Dedifferentiated amniotic fluid mesenchymal stem cell (primary cell): Measurements from ENCODE around the gene CORO2B.
"Not testable (repeated sequence)": the region's sequence is repeated elsewhere in the genome, so short reads cannot be mapped to it uniquely, and the experiment has no call there.

Experiments
- DNase-seq: peaks from one replicate; pipeline ENCODE4 v3.0.0-alpha.2; 2016; ENCODE audit errors: extremely low spot score

The CORO2B gene

DNA sequence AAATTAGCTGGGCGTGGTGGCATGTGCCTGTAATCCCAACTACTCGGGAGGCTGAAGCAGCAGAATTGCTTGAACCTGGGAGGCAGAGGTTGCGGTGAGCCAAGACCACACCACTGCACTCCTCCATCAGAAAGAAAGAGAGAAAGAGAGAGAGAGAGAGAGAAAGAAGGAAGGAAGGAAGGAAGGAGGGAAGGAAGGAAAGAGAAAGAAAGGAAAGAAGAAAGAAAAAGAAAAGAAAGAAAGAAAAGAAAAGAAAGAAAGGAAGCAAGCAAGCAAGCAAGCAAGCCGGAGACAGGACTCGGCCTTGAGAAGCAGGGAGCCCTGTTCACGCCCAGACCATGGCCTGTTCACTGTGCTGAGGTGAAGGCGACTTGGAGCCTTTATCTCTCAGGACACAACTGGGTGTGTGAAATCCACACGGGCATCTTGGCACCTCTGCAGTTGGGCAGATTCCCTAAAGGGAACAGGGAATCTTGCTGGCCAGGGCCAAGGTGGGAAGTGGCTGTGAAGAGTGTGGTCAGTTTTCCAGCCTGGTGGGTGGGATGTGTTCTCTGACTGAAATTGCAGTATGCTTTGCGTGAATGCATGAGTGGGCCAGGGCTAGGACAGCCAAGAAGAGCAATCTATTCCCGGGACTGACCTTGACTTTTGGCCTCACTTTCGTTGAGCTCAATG is 90.3 kb downstream of the CORO2B start:
- DNase-seq, result no peak

DNA sequence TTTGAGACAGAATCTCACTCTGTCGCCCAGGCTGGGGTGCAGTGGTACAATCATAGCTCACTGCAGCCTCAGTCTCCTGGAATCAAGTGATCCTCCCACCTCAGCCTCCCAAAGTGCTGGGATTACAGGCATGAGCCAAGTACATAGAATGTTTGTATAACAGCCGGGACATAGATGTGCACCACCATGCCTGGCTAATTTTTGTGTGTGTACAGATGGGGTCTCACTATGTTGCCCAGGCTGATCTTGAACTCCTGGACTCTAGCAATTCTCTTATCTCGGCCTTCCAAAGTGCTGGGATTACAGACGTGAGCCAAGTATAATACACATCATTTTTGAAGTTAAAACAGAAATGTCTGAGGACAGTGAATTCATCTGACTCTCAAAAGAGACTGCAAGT is 93.5 kb downstream of the CORO2B start:
- DNase-seq, result no peak

DNA sequence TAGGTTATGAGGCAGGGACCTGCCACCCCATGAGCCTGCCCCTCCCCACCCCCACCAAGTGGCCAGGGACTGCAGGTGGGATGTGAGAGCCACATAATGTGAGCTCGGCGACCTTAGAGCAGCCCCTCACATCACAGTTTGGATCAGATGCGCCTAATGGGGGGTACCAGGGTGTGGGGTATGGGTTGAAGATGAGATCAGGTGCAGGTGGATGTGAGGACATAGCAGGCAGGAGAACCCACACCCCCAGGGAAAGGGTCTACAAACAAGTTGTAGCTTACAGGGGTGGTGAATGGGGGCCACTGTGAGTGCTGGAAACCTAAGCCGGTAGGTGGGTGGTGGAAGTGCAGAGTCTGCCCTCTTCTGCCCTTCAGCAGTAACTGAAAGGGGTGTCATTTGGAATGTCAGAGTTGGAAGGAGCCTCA is 94.0 kb downstream of the CORO2B start:
- DNase-seq, result no peak

DNA sequence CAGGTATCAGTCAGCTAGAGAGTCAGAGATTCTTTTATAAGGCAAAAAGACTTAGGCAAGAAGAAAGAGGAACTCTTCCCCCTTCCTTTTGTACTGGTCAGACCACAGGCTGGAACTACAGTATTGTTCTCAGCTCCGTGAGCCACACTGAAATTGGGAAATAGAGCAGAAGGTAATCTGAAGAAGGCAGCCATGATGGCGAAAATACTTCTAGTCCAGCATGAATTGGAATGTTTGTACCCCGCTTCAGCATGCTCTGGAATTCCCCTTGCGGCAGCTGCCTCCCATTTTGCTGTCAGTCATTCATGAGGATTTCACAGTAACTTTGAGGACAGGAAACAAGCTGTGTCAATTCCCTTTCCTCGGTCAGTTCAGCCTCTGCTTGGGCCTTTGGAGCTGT is 96.2 kb downstream of the CORO2B start:
- no peak for DNase-seq

DNA sequence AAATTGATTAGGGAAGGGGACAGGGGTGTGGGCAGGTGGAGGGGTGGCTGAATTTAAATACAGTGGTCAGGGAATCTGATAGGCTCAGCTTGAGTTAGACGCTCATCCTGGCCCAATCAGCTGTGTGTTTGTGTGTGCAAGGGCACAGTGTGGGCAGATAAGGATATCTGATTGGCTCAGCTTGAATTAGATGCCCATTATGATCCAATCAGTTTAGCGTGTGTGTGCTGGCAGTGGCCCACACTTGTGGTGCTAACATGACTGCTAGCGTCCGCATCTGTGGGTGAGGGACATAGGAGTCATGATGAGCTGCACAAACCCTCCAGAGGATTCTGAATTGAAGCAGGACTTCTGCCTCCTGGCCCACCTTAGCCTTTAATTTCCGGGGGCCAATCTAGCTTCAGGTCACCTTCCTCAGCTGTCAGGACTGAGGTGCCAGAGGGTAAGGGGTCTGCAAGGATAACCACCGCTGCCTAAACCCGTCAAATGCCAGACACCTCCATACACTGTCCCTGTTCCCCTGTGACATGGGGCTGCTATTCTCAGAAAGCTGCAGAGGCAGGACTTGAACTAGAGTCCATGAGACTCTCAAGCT is 97.3 kb downstream of the CORO2B start:
- no peak for DNase-seq

DNA sequence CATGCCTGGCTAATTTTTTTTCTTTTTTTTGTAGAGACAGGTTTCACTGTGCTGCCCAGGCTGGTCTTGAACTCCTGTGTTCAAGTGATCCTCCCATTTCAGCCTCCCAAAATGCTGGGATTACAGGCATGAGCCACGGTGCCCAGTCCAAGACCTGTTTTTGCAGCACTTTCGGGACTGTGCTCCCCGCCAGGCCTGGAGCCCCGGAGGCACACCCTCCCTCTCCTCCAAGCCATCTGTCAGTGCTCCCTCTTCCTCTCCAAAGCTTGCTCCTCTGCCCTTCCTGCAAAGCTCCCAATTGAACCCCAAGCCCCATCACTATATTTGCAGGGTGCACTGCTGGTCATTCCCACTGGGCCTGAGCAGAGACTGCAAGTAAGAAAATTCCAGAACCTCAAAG is 98.1 kb downstream of the CORO2B start:
- no peak for DNase-seq

DNA sequence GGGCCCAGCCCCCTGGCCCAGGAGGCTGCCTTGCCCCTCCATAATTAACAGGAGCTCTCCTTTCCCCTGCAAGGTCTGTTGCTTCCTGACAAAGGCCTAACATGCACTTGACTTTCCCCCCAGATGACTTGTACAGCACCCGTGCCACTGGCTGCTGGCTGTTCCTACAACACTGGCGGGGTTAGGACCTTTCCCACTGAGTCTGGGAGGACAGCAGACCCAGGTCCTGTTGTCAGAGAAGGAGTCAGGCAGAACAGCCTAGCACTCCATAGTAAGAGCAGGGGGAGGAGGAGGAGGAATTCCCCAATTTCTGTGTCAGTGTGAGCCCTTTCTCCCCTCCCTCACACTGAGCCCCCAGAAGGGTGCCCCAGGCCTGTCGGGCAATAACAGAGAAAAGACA is 99.2 kb downstream of the CORO2B start:
- no peak for DNase-seq

DNA sequence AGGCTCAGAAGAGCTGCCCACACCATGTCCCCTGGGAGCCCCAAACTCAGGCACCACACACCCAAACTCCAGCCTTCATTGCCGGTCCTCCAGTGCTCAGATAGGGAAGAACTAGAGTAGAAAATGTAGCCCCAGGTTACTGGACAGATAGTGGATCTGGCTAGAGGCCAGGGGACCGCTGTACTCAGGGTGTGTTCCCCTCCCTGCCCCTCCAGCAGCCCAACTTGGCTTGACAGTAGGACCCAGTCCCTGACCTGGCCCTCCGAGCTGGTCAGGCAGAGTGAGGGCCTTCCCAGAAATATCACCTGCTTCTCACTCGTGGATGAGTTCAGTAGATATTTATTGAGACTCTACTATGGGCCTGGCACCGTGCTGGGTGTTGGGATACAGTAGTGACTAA is 100.0 kb downstream of the CORO2B start:
- DNase-seq, result no peak

DNA sequence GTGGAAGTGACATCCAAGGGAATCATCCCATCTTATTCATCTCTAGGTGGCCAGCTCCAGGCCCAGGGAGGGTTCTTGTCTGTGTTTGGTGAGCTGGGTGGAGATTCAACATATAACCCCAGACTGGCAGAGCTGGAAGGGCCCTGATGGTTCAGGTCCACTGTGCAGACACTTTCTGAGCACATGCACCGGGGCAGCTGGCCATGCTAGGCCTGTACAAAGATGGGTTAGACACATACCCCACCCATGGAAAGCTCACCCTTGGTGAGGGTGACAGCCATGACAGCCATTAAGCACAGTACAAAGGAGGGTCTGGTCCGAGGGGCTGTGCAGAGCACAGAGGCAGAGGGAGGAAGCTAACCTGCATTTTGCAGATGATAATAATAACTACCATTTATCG is 100.4 kb downstream of the CORO2B start:
- no peak for DNase-seq

DNA sequence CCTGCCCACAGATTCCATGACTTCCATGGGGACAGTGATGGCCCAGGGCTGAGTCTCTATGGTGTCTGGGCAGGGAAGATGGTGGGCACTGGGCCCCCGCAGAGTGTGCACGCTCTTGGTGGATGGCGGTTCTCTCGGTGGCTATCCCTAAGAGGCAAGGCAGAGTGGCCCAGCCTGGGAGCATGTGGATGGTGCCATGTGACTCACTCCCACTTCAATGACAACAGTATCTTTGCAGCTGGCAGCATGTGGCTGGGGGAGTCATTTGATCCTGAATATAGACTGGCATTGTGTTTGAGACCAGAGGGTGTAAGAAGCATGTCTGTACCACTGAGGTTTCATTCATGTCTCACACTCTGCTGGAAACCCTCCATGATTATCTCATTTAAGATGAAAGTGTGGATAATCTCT is 101.2 kb downstream of the CORO2B start:
- DNase-seq, result no peak

DNA sequence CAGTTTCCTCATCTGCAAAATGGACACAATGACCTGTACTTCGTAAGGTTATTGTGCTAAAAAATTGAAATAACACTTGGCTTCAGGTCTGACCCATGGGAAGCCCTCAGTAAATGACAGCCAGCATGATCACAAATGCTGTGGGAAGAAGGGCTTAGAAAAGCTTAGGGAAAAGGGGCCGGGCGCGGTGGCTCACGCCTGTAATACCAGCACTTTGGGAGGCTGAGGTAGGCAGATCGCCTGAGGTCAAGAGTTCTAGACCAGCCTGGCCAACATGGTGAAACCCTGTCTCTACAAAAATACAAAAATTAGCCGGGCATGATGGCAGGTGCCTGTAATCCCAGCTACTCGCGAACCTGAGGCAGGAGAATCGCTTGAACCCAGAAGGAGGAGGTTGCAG is 102.0 kb downstream of the CORO2B start:
- not testable (repeated sequence) for DNase-seq

DNA sequence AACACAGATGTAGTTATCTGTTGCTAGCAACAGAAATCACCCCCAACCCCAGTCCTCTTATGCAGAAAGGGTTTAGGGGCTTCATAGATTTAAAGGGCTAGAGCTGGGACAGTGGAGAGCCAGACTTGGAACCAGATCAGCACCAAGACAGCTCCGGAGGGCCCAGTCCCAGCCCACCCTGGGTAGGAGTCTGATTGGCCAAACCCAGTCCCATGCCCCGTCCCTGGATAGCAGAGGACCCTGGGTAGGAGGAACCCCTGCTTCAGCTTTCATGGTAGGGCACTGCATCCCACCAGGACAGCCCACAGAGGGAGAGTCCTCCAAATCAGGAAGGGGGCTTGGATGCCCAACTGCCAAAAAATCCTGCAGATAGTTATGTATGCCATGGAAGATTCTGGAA is 103.0 kb downstream of the CORO2B start:
- no peak for DNase-seq

DNA sequence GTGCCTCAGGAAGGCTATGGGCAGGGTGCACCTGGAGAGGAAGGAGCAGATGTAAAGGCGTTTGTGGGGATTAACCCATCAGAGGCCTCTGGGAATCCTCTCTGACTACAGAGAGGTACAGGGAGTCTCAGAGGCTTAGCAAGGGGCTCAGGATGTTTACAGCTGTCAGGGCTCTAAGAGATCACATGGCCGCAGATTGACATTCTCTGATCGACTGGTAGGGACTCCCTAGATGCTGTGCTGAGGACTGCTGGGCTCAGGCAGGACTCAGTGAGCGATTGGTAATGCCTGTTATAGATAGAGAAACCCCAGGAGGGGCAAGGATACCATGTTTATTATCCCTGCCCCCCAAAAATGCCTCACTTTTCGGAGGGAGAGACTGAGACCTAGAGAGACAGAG is 103.5 kb downstream of the CORO2B start:
- DNase-seq, result no peak

DNA sequence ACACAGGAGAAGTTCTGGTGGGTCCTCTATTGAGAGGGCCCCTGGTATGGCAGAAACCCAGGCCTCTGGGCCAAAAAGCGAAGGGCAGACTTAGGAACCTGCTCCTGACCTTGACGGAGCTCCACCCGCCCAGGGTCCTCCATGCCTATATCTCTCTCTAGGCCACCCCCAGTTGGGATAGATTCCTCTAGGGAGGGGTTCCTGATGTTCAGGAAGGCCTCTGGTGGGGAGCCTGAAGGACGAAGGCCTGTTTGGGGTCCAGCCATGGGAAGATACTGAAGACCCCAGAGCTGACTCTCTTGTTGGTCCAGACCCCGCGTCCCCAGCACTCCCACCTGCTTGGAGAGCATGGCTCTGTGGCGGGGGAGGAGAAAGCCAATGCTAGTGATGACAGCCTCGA is 104.2 kb downstream of the CORO2B start:
- no peak for DNase-seq

DNA sequence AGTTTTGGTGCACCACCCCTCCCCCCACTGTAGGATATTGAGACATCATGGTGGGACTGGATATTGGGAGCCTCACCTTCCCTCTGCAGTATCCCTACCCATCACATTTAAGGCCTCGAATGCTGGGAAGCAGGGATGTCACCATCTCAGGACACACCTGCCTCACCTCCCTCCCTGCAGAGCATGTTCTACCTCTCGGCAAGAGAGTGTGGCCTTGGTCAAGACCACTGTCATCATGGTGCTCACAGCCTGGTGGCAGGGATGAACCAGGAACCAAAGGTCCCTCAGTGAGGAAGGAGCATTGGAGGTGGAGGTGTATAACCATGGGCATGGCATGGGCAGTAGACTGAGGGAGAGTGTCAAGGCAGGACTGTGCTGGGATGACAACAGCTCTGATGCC is 104.8 kb downstream of the CORO2B start:
- DNase-seq, result no peak

DNA sequence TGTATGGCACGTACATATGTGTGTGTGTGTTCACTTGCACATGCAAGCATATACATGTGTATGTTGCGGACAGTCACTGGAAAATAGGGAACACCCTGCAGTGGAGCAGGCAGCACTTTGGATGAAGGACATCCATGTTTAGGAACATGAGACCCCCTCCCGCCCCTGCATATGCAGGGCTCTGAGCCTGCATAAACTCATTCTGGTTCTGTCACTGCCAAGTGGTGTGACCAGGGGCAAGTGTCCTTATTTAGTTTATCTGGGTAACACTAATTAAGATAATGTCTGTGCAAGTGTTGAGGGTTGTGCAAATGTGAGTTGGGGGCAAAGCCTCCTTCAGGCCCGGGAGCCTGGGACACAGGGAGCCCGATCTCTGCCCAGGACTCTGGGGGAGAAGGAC is 105.7 kb downstream of the CORO2B start:
- DNase-seq, result no peak

DNA sequence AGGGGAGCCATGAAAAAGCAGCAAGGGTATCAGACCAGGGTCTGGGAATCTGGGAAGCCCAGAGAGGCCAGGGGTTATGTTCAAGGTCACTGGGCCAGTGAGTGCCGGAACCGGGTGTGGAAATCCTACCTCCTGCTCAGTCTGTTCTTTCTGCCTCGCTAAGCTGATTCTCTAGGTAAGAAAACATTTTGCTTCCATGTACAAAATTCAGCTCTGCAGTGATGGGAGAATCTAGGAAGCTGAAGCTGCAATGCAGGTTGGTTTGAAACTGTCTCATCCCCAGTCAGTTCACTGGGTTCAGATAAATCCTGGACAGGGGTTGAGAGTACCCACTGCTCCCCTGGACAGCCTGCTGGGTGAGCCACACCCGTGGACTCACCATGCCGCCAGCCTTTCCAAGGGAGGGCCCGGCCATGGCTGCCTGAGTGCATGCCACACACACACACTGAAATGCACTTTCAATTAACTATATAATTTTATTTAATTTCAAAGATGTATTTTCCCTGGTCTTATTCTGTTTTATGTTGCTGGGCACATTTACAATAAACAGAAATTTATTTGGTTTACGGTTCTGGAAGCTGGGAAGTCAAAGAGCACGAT is 108.4 kb downstream of the CORO2B start:
- DNase-seq, result no peak

DNA sequence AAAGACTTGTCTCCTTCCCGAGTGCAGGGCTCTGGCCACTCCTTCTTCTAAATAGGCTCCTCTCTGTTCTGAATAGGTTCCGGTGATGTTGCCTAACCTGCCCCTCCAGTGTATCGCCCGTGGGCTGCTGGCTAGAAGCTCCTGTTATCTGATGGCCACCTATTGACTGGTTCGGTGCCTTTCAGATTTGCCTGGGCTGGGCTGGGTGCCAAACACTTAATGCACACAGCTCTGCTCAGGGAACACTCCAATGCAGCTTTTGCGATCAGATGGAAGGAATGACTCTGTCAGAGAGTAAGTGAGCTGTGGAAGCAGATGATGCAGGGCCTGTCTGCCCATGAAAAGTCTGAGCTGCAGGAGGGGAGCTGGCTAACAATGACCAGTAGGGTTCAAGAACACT is 112.9 kb downstream of the CORO2B start:
- no peak for DNase-seq

DNA sequence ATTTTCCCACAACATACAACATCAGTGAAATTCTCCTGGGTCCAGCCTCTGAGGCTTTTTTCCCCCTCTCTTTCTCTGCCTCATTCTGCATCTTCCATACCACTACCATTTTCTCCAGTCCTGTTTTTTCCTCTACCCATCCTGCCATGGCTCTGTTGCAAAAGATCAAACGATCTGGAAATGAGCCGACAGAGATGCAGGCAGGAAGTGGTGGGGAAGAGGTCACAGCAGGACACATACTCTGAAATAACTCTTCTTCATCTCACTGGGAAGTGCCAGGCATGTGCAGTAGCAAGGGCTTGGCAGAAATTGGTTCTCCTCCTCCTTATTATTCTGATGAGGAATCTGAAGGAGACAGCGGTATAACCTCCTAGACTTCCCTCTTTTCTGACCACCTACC is 114.3 kb downstream of the CORO2B start:
- no peak for DNase-seq

DNA sequence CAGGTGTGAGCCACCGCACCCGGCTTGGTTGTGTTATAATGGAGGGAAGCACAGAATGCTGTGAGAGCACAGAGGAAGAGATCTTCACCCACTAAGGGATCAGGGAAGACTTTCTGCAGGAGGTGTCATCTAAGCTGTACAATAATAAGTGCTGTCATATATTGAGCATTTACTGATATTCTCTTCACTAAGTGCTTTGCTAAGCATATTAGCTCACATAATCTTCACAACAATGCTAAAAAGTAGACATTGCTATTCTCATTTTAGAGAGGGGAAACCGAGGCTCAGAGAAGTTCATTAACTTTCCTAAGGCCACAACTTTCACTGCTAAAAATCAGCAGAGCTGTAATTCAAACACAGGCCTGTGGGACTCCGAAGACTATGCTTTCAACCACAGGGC is 115.3 kb downstream of the CORO2B start:
- DNase-seq, result no peak

DNA sequence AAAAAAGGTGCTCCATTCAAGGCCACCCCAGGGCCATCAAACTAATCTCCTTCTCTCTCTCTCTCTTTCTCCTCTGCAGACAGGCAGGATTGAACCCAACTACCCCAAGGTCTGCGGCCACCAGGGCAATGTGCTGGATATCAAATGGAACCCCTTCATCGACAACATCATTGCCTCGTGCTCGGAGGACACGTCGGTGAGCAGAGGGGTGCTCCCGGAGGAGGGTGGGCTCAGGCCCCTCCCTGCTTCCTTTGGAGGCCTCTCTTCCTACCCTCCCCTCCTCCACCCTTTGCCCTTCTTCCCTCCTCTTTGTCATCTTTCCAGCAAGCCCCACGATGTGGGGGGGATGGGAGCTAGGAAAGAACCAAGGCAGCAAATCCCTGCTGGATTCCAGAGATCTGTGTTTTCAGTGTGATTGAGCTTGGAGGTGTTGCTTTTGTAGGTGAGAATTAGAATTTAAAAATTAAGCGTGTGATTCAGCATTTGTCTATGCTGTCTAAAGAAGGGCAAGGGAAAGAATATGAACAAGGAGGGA is 116.3 kb downstream of the CORO2B start:
- no peak for DNase-seq

DNA sequence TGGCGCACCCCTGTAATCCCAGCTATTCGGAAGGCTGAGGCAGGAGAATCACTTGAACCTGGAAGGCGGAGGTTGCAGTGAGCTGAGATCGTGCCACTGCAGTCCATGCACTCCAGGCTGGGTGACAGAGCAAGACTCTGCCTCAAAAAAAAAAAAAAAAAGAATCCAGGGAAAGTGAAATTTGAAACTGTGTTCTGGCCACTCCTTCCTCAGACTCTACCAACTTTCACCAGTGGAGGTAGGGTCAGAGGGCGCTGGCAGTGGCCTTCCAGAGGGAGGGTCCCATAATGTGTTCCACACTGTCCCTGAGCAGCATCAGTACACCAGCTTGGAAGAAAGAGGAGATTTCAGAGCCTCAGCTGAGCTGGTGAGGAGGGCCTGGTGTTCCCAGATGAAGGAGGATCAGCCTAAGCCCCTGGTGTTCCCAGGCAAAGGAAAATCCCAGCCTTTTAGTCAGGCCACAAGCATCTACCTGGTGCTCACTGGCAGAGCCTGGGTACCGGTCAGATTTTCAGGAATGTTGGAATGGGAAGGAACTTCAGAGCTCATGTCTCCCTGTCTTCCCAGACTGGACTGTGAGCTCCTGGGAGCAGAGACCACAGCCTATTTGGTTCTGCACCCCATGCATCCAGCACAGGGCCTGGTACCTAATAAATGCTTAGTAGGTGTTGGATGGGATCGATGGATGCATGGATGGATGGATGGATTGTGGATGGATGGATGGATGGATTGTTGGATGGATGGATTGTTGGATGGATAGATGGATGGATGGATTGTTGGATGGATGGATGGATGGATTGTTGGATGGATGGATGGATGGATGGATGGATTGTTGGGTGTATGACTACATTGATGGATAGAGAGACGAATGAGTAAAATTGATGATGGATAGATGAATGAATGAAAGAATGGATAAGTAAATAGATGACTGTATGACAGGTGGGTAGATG is 117.9 kb downstream of the CORO2B start:
- DNase-seq, result no peak
